Measurements from ENCODE around the gene RIPK3.
A peak's percentile ranks its signal among the peaks of the same experiment; 100 is the strongest.

Gene RIPK3

DNA sequence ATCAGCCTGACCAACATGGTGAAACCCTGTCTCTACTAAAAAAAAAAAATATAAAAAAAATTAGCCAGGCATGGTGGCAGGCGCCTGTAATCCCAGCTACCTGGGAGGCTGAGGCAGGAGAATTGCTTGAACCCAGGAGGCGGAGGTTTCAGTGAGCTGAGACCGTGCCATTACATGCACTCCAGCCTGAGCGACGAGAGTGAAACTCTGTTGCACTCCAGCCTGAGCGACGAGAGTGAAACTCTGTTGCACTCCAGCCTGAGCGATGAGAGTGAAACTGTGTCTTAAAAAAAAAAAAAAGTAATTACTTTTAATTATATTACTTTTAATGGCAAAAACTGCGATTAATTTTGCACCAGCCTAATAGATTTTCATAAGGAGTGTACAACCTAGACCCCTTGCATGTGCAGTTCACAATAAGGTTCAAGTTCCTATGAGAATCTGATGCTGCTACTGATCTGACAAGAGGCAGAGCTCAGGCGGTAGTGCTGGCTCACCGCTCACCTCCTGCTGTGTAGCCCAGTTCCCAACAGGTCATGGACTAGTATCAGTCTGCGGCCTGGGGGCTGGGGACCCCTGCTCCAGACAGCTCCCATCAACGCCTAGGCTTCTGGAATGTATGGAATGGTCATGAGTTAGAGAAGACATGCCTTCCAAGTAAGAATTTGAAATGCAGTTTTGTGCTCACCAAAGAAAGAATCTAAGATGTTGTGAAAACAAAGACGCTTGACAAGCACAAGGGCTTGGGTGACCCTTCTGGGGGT is 18.4 kb downstream of the RIPK3 start:
- DNase-seq, result no peak

- no peak for DNase-seq
Observed at GRCh38 chr14:24317141-24317928, 22.5 kb downstream of the RIPK3 start.

- DNase-seq, result no peak
Observed at GRCh38 chr14:24316597-24316950, 23.2 kb downstream of the RIPK3 start.

GRCh38 chr14:24315807-24316596 is 23.8 kb downstream of the RIPK3 start:
- no peak for DNase-seq

DNA sequence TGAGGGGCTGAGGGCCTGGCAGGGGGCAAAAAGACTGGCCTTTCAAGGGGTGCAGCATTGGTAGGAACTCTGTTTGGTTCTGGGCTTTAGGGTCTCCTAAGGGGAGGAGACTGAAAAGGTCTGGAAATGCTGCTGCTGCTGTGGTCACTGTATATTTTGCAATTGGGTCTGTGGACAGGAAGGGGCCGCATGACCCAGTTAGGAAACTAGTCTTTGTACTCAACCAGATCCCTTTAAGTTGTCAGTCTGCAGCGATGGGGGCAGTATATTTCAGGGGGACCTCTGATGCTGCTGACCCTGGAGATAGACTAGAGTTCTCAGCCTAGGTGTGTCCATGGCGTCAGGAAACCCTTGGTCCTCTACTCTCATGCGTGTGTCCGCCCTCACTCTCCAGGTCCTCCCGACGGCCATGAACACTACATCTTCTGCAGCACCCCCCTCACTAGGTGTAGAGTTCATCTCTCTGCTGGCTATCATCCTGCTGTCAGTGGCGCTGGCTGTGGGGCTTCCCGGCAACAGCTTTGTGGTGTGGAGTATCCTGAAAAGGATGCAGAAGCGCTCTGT is 24.5 kb downstream of the RIPK3 start:
- DNase-seq, result no peak

GRCh38 chr14:24314377-24315193 is 25.2 kb downstream of the RIPK3 start:
- DNase-seq, result no peak

DNA sequence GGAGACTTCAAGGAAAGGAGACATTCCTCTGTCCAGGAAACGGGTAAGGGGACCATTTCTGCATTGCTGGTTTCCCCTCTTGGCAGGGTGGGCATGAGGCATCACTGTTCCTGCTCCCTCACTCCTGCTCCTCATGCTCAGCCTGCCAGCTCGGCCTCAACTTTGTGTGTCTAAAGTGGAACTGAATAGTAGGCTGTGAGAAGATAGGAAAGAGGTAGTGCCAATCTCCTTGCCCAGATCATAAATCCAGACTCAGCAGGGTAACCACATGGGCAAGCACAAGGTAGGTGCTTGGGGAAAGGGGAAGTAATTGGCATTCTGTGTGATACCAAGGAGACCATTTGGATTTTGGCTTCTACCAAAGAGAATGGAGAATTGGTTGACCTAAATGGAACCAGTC is 25.9 kb downstream of the RIPK3 start:
- DNase-seq, result no peak

- no peak for DNase-seq
Observed at GRCh38 chr14:24312736-24313507, 26.9 kb downstream of the RIPK3 start.

- no peak for DNase-seq
Observed at GRCh38 chr14:24311837-24312615, 27.8 kb downstream of the RIPK3 start.

GRCh38 chr14:24310646-24311604 is 28.9 kb downstream of the RIPK3 start, which contains the start of gene LTB4R:
Gene LTB4R, plus strand, starts transcription at chr14:24311502. Its CDS starts 4,150 bp downstream, at chr14:24315652.
- peak; percentile 65 to 66 for DNase-seq

DNA sequence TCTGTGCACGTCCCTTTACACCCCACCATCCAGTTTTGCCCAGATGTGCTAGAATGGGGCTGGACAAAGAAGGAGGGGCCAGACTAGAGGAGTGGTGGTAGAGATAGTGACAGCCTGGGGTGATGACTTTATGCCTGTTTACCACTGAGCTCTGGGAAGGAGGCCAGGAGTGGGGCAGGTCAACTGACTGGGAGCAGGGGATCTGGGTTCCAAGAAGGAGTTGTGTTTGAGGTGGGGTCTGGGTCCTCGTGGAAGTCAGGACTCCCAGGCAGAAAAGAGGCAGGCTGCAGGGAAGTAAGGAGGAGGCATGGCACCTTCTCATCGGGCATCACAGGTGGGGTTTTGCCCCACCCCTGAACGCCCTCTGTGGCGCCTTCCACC is 29.5 kb downstream of the RIPK3 start:
- DNase-seq, result no peak

DNA sequence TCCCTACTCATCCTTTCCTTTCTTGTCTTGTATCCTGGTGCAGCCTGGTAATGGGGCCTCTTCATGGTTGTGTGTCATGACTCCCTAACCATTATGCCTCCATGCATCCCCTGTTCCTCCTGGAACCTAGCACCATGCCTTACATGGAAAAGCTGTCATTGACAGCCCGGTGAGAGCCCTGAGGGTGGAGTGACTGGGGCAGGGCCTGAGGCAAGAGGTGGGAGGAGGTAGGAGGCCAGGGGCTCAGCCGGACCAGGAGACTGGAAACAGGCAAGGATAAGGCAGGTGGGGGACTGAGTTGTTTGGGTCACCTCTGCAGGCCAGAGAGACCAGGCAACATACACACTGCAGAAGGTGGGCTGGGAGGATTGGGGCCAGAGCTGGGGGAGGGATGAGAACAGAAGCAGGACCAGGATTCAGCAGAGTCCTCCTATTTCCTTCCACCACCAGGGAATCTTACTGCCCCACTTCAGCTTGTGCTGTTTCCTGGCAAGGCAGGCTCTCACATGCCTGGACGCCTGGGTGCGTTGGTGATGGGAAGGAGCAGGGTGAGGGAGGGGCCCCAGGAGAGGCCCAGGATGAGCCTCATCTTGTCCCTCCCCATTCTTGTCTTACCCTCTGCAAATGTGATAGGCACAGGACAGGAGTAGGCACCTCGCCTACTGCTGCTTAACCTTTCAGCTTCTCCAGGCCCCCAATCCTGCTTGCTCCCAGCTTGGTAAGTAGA is 30.1 kb downstream of the RIPK3 start, which contains the start of gene LTB4R2:
LTB4R2 (plus strand) TSS at position 603 of the 727 bp plus-strand sequence. CDS start 525 bp downstream, outside the sequence.
- DNase-seq, result no peak

GRCh38 chr14:24308342-24309124 is 31.3 kb downstream of the RIPK3 start:
- no peak for DNase-seq

GRCh38 chr14:24307575-24308341 is 32.0 kb downstream of the RIPK3 start, which contains the start of gene CIDEB:
Gene CIDEB, minus strand, starts transcription at chr14:24307977. Its CDS starts 119 bp downstream, at chr14:24307858.
- DNase-seq, result peak; percentile 68 to 70

- DNase-seq, result no peak
Observed at GRCh38 chr14:24307156-24307574, 32.6 kb downstream of the RIPK3 start.

GRCh38 chr14:24304019-24304387 is 35.8 kb downstream of the RIPK3 start:
- DNase-seq, result no peak

All from stimulated activated CD4-positive, alpha-beta T cell treated with anti-CD3 and anti-CD28 coated beads, Interleukin-2, amount 100 ng/mL, for 24 hours (primary cell).